Activated T-cell treated with anti-CD3 and anti-CD28 coated beads, Interleukin-2, amount 50 U/mL, for 48 hours (primary cell): ENCODE data around the gene SBK3.
"Not testable (repeated sequence)": the region's sequence is repeated elsewhere in the genome, so short reads cannot be mapped to it uniquely, and the experiment has no call there.

Experiments
- DNase-seq, 2 experiments: peaks; one replicate each; pipeline ENCODE4 v3.0.0-alpha.2; 2020

The SBK3 gene

GRCh38 chr19:55539090-55539984, 6.0 kb downstream of the SBK3 start:
- DNase-seq = no peak

- DNase-seq = no peak
Measured at GRCh38 chr19:55538132-55538531, 7.2 kb downstream of the SBK3 start.

GRCh38 chr19:55537741-55538111, 7.6 kb downstream of the SBK3 start:
- no peak for DNase-seq

GRCh38 chr19:55536951-55537740, 8.2 kb downstream of the SBK3 start, which contains the start of gene SBK2:
TSS of gene SBK2 (minus strand) at chr19:55537133. CDS start at chr19:55536294, 839 bp downstream.
- DNase-seq = peak in 1 of 2 experiments; percentile 22

GRCh38 chr19:55536366-55536765, 9.0 kb downstream of the SBK3 start:
- no peak for DNase-seq

- no peak for DNase-seq
Measured at GRCh38 chr19:55535965-55536350, 9.4 kb downstream of the SBK3 start.

- no peak for DNase-seq
Measured at GRCh38 chr19:55535173-55535964, 10.0 kb downstream of the SBK3 start.

GRCh38 chr19:55534280-55534679, 11.1 kb downstream of the SBK3 start:
- not testable (repeated sequence) for DNase-seq

GRCh38 chr19:55530996-55531395, 14.3 kb downstream of the SBK3 start:
- DNase-seq = no peak

- DNase-seq = no peak
Measured at GRCh38 chr19:55529636-55530234, 15.6 kb downstream of the SBK3 start.

- DNase-seq = no peak
Measured at GRCh38 chr19:55528030-55528803, 17.1 kb downstream of the SBK3 start.

GRCh38 chr19:55527197-55528029, 17.9 kb downstream of the SBK3 start:
- DNase-seq = no peak

- DNase-seq = no peak
Measured at GRCh38 chr19:55526216-55527196, 18.8 kb downstream of the SBK3 start.

- no peak for DNase-seq
Measured at GRCh38 chr19:55525289-55526101, 19.8 kb downstream of the SBK3 start.

GRCh38 chr19:55520691-55521292, 24.6 kb downstream of the SBK3 start:
- DNase-seq = no peak

- DNase-seq = no peak
Measured at GRCh38 chr19:55519451-55520311, 25.7 kb downstream of the SBK3 start.
